Mesendoderm (in vitro differentiated cells): ENCODE results near the gene PRRC1.

Source experiments
- DNase-seq: peaks from one replicate; pipeline ENCODE4 v3.0.0; 2013
- H2AK5ac ChIP-seq: 2 replicates; pipeline ENCODE4 v1.6.1; 2013; ENCODE audit warnings: low read length, inconsistent platforms
- H2BK120ac ChIP-seq: 2 replicates; pipeline ENCODE4 v1.6.1; 2013; ENCODE audit warnings: low read depth, mild to moderate bottlenecking, low read length, moderate library complexity, mixed read lengths
- H2BK15ac ChIP-seq: replicated peaks from 2 replicates; pipeline ENCODE4 v1.6.1; 2013; ENCODE audit warnings: low read depth, mild to moderate bottlenecking, moderate library complexity
- H2BK5ac ChIP-seq: 2 replicates; pipeline ENCODE4 v1.6.1; 2013; ENCODE audit warnings: low read length, inconsistent platforms
- H3K18ac ChIP-seq: 2 replicates; pipeline ENCODE4 v1.6.1; 2013; ENCODE audit warnings: mild to moderate bottlenecking, low read length, mixed read lengths
- H3K23ac ChIP-seq: one replicate; pipeline ENCODE4 v1.6.1; 2013; ENCODE audit warnings: low read length
- H3K27ac ChIP-seq: 2 replicates; pipeline ENCODE4 v1.5.1; 2013; ENCODE audit warnings: low read depth, mild to moderate bottlenecking, inconsistent platforms, low read length, moderate library complexity
- H3K27me3 ChIP-seq: 2 replicates; pipeline ENCODE4 v1.6.1; 2013; ENCODE audit warnings: low read length, control low read depth, mild to moderate bottlenecking, inconsistent platforms; ENCODE audit not compliant: insufficient read depth, poor library complexity
- H3K36me3 ChIP-seq: 2 replicates; pipeline ENCODE4 v1.6.1; 2013; ENCODE audit warnings: low read length, inconsistent platforms; ENCODE audit not compliant: control insufficient read depth, insufficient read depth
- H3K4ac ChIP-seq: one replicate; pipeline ENCODE4 v1.6.1; 2013; ENCODE audit warnings: low read depth, mild to moderate bottlenecking, low read length, moderate library complexity
- H3K4me1 ChIP-seq: 2 replicates; pipeline ENCODE4 v1.6.1; 2013; ENCODE audit warnings: low read depth, low read length, inconsistent platforms; ENCODE audit not compliant: control insufficient read depth
- H3K4me2 ChIP-seq: 2 replicates; pipeline ENCODE4 v1.6.1; 2013; ENCODE audit warnings: low read length
- H3K4me3 ChIP-seq: 2 replicates; pipeline ENCODE4 v1.5.1; 2013; ENCODE audit warnings: mild to moderate bottlenecking, low read length
- H3K56ac ChIP-seq: one replicate; pipeline ENCODE4 v1.6.1; 2013; ENCODE audit warnings: low read length
- H3K79me1 ChIP-seq: 2 replicates; pipeline ENCODE4 v1.6.1; 2013; ENCODE audit warnings: low read length, inconsistent platforms
- H3K79me2 ChIP-seq: 2 replicates; pipeline ENCODE4 v1.6.1; 2013; ENCODE audit warnings: mild to moderate bottlenecking, low read length; ENCODE audit not compliant: control insufficient read depth, insufficient read depth
- H3K9ac ChIP-seq: 2 replicates; pipeline ENCODE4 v1.6.1; 2013; ENCODE audit warnings: low read length, inconsistent platforms
- H4K5ac ChIP-seq: one replicate; pipeline ENCODE4 v1.6.1; 2013; ENCODE audit warnings: low read length
- H4K8ac ChIP-seq: one replicate; pipeline ENCODE4 v1.6.1; 2013; ENCODE audit warnings: low read depth, mild to moderate bottlenecking, control low read depth, low read length, moderate library complexity
- WGBS: extraction: QIAGEN DNeasy Blood & Tissue Kit; methylation state at CpG from one replicate; pipeline ENCODE4 v1.1.7; 2013; ENCODE audit warnings: low lambda C conversion rate, missing lambda C conversion rate; ENCODE audit not compliant: insufficient coverage; ENCODE audit errors: extremely low coverage; 5-methylcytosine and 5-hydroxymethylcytosine counted together

Gene PRRC1

DNA sequence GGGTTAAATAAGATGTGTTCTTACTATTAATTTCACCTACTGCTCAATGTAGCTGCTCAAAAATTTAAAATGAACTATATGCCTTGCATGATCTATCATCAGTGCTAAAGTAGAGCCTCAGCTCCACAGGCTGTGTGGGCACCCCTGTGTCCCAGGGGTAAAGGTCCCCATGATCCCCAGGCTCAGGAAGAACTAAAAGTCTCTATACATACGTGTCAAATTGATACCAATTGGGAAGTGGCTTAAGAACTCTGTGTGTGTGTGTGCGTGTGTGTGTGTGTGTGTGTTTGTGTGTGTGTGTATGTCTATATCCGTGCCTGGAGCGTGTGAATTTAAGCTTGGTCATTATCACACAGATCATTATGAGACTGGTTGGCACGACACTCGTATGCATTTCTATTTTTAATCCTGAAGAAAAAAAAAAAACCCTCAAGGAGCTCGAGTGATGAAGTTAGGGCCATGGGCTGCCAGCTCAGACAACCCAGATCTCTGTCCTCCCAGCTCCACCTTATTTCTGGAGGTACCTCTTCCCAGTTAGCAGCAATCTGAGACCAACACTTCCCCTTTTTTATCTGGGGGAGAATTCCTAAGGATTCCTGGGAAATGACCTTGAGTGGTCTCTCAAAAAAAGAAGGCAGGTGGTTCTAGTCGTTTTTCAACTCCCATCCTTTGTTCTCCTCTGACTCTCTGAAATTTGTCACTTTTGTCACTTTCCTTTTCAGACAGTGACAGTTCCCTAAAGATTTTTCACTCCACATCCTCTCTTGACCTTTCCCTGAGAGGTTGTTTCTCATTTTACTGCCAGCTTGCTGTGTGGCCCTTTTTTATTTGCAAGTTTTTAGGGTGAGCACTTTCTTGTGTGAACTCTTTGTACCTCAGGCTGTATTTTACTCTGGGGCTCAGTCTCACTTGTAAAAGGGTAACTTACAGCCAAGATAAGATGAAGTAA lies 85.7 kb downstream of the PRRC1 start:
- Histone ChIP-seq H2BK120ac (no peak overlapping the region), H3K79me1 (no peaks in the 10 kb centered on the region), H3K79me2 (no peaks in the 10 kb centered on the region), H3K4ac (no peak overlapping the region), H3K4me1 (no peaks in the 10 kb centered on the region), H3K4me3 (no peak overlapping the region), H3K27me3 (no peaks in the 10 kb centered on the region), H3K56ac (no peak overlapping the region), H3K23ac (no peak overlapping the region), H4K8ac (no peak overlapping the region), H3K18ac (no peak overlapping the region), H2BK5ac (no peak overlapping the region), H3K9ac (no peak overlapping the region), H3K27ac (no peak overlapping the region), H2AK5ac (no peak overlapping the region), H4K5ac (no peak overlapping the region), H3K36me3 (no peaks in the 10 kb centered on the region), H3K4me2 (no peak overlapping the region), H2BK15ac (no peak overlapping the region)
- no peak for DNase-seq
- no CpG with 5 or more reads among the region's 8 CpGs for WGBS
